GM19328 (cell line): ENCODE data around the gene C12orf75.

Source experiments
- ATAC-seq: cut with Tn5 transposase; IDR thresholded peaks from one replicate; pipeline ENCODE4 v1.9.1; 2021; ENCODE audit warnings: mild to moderate bottlenecking, moderate library complexity; ENCODE audit not compliant: unreplicated experiment

The C12orf75 gene

GRCh38 chr12:105409801-105410471 lies 79.4 kb downstream of the C12orf75 start:
- no peak for ATAC-seq

DNA sequence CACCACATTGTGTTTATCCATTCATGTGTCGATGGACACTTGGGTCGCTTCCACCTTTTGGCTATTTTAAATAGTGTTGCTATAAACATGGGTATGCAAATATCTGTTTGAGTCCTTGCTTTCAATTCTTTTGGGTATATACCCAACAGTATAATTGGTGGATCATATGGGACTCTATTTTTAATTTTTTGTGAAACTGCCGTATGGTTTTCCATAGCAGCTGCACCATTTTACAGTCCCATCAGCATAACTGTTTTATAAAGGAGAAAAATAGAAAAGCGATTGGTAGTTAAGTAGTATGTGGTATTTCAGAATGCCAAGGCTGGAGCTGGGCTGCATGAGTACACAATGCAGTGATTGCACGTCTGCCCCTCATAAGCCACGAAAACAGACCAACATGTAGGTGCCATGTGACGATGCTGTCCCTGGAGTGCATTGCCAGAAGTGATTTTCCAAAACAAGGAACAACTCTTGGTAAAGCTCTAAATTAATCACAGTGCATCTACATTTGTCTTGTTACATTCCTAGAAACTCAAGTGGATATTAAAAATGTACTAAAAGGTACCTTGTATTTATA lies 83.5 kb downstream of the C12orf75 start:
- no peak for ATAC-seq

DNA sequence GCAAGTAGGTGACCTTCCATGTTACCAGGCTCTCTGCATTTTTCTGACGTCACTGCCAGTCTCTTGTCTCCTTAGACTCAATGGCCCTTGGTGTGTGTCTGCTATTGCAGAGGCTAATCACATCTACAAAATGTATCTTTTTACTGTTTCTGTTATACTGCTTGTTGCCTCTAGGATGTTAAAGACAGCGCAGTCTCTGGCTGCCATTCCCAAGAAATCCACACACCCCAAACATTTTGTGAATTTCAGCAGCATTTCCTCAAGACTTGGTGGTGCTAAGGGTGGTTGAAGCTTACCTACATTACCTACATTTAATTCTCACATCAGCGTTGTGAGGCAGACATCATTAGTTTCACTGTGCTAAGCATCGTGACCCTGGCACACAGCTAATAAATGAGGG lies 87.2 kb downstream of the C12orf75 start:
- no peak for ATAC-seq

DNA sequence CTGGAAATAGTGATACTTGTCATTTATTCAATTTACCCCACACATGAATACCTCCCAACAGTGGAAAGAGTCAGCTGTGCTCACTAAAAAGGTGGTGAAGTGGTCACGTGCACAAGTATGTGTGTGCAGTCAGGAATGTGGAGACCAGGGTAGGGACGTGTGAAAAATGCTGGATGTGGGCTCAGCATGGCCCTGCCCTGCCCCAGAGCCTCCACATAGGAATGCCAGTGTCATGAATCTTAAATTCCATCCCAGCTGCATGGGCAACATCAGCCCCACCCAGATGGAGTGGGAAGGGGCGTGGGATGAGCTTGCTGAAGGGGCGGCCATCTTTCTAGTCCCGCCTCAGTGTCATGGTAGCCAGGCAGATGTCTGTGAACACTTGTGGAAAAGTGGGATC lies 87.7 kb downstream of the C12orf75 start:
- ATAC-seq = no peak

- no peak for ATAC-seq
Observed at GRCh38 chr12:105418821-105419291, 88.4 kb downstream of the C12orf75 start.

DNA sequence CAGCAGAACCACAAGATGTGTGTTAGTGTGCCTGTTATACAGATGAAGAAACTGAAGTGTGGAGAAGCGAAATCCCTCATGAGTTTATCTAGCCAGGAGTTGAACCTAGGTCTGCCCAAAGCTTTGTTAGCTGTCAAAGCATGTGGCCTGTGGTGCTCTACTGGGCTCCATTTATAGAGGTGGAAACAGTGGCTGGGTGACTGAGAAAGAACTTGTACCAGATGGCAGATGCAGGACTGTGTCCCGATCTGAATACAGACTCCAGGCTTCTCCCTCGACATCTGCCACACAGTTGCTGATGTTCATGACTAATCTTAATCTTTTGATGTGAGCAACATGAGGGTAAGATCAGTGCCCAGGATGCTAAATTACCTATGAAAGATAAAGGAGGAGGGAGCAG lies 89.1 kb downstream of the C12orf75 start:
- ATAC-seq = no peak

- no peak for ATAC-seq
Observed at GRCh38 chr12:105420046-105420445, 89.6 kb downstream of the C12orf75 start.

- no peak for ATAC-seq
Observed at GRCh38 chr12:105420659-105421240, 90.3 kb downstream of the C12orf75 start.
